ENCODE results near the gene RELA. TPM values are rescaled to one million over a fixed set of nuclear protein-coding genes. Genes with fewer than 3 reads are reported as not detected.

RELA gene
- total and polyA plus RNA-seq, 2 of the 13 experiments (the other 11 are each of a cell fraction or from before 2014, with no cell fraction given) = 21.4 to 40.5 TPM

DNA sequence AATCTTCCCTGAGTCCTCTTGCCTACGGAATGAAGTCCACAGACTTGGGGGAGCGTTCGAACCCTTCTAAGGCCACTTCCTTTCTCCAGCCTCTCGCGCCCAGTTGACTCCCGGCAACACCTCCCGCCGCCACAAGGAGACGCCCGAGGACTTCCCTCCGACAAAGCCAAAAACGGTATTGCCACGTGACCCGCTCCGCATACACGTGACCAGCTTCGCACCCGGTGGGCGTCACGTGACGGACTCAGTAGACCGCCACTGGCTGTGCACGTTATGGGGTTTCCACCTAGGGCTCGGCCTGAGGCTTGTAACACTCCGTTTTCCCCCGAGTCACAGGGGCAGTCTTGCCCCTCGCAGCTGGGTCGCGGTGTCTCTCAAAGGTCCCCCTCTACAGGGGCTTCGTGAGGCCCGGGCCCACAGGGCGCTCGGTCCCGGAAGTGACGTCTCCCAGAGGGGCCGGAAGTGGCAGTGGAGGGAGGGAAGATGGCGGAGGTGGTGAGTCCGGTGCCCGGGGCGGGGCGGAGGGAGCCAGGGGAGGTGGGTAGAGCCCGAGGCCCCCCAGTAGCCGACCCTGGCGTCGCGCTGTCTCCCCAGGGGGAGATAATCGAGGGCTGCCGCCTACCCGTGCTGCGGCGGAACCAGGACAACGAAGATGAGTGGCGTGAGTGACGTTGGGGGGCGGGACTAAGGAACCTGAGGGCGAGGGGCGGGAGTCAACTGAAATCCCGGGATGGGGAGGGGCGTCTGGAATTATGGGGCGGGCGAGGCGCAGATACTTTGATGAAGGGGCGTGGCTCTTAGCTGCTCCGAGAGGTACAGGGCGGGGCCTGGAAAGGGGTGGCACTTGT, 49.3 kb upstream of the RELA start, which contains the start of gene KAT5 (continued):
- TF ChIP-seq, protein P1, sequence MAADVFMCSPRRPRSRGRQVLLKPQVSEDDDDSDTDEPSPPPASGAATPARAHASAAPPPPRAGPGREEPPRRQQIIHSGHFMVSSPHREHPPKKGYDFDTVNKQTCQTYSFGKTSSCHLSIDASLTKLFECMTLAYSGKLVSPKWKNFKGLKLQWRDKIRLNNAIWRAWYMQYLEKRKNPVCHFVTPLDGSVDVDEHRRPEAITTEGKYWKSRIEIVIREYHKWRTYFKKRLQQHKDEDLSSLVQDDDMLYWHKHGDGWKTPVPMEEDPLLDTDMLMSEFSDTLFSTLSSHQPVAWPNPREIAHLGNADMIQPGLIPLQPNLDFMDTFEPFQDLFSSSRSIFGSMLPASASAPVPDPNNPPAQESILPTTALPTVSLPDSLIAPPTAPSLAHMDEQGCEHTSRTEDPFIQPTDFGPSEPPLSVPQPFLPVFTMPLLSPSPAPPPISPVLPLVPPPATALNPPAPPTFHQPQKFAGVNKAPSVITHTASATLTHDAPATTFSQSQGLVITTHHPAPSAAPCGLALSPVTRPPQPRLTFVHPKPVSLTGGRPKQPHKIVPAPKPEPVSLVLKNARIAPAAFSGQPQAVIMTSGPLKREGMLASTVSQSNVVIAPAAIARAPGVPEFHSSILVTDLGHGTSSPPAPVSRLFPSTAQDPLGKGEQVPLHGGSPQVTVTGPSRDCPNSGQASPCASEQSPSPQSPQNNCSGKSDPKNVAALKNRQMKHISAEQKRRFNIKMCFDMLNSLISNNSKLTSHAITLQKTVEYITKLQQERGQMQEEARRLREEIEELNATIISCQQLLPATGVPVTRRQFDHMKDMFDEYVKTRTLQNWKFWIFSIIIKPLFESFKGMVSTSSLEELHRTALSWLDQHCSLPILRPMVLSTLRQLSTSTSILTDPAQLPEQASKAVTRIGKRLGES (CRISPR knock-in tag; IDR thresholded peaks at IDR 0.05; ENCODE audit: borderline replicate concordance) = peak; percentile 64; the same call in 1 of the 2 replicates
- TF ChIP-seq NFE2L2 (IDR thresholded peaks at IDR 0.05; ENCODE audit: low read length) (no peak), GLMP (CRISPR knock-in tag; IDR thresholded peaks at IDR 0.05; ENCODE audit: borderline replicate concordance) (no peak), FLYWCH1 (CRISPR knock-in tag; IDR thresholded peaks at IDR 0.05) (0 out of 2 replicates have a peak, but pooled peaks have one; percentile 59), SOX13 (IDR thresholded peaks at IDR 0.05) (no peak), SOX13 (CRISPR knock-in tag; conservative IDR thresholded peaks at IDR 0.05 in 1 of 2, IDR thresholded peaks at IDR 0.05 in 1 of 2) (peak in 1 of 2 experiments; percentile 34; a peak in 1 of 4 replicates), ZNF841 (CRISPR knock-in tag; IDR thresholded peaks at IDR 0.05; ENCODE audit: borderline replicate concordance) (peak; percentile 89; the same call in 1 of the 2 replicates), ZEB1 (IDR thresholded peaks at IDR 0.05; ENCODE audit: insufficient replicate concordance, low read depth) (no peak), ZNF737 (CRISPR knock-in tag; IDR thresholded peaks at IDR 0.05; ENCODE audit: borderline replicate concordance) (peak; percentile 81; the same call in 1 of the 2 replicates), JUNB (CRISPR knock-in tag; IDR thresholded peaks at IDR 0.05; ENCODE audit: borderline replicate concordance) (peak; percentile 48; the same call in 1 of the 2 replicates), PRDM4 (CRISPR knock-in tag; IDR thresholded peaks at IDR 0.05; ENCODE audit: borderline replicate concordance) (no peak), ZNF598 (CRISPR knock-in tag; IDR thresholded peaks at IDR 0.05; ENCODE audit: borderline replicate concordance) (peak; percentile 98), SAP130 (CRISPR knock-in tag; IDR thresholded peaks at IDR 0.05; ENCODE audit: low read depth) (peak; percentile 96)
- TF ChIP-seq, protein P2, sequence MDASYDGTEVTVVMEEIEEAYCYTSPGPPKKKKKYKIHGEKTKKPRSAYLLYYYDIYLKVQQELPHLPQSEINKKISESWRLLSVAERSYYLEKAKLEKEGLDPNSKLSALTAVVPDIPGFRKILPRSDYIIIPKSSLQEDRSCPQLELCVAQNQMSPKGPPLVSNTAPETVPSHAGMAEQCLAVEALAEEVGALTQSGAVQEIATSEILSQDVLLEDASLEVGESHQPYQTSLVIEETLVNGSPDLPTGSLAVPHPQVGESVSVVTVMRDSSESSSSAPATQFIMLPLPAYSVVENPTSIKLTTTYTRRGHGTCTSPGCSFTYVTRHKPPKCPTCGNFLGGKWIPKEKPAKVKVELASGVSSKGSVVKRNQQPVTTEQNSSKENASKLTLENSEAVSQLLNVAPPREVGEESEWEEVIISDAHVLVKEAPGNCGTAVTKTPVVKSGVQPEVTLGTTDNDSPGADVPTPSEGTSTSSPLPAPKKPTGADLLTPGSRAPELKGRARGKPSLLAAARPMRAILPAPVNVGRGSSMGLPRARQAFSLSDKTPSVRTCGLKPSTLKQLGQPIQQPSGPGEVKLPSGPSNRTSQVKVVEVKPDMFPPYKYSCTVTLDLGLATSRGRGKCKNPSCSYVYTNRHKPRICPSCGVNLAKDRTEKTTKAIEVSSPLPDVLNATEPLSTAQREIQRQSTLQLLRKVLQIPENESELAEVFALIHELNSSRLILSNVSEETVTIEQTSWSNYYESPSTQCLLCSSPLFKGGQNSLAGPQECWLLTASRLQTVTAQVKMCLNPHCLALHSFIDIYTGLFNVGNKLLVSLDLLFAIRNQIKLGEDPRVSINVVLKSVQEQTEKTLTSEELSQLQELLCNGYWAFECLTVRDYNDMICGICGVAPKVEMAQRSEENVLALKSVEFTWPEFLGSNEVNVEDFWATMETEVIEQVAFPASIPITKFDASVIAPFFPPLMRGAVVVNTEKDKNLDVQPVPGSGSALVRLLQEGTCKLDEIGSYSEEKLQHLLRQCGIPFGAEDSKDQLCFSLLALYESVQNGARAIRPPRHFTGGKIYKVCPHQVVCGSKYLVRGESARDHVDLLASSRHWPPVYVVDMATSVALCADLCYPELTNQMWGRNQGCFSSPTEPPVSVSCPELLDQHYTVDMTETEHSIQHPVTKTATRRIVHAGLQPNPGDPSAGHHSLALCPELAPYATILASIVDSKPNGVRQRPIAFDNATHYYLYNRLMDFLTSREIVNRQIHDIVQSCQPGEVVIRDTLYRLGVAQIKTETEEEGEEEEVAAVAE (CRISPR knock-in tag; IDR thresholded peaks at IDR 0.05; ENCODE audit: borderline replicate concordance) = peak; percentile 86; the same call in 1 of the 2 replicates
- TF ChIP-seq, protein P3, sequence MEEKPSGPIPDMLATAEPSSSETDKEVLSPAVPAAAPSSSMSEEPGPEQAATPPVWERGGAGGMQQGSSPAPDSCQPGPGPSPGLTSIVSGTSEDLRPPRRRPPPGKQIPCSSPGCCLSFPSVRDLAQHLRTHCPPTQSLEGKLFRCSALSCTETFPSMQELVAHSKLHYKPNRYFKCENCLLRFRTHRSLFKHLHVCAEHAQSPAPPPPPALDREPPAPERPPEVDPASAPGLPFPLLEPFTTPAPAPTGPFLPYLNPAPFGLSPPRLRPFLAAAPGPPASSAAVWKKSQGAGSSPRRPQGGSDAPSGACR (CRISPR knock-in tag; IDR thresholded peaks at IDR 0.05) = no peak

All from HepG2 (cell line).